ENCODE data around the gene HTR3E. TPM values are rescaled to one million over a fixed set of nuclear protein-coding genes. Genes with fewer than 3 reads are reported as not detected.

HTR3E gene
- total RNA-seq, 4 donors from 2014 or later = not detected

DNA sequence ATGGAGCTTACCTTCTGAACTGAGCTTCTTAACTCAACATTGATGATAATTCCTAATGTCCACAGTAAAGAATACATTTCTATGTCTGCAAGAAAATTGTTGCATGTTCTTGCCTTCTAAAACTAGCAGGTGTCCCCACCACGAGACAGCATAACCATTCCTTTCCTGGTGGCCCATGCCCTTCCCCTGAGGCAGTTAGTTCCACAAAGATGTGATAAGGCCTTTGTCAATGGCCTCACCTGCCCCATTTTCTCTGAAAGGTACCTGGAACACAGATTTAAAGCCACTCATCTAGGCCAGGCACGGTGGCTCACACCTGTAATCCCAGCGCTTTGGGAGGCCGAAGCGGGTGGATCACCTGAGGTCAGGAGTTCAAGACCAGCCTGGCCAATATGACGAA lies 21.0 kb upstream of the HTR3E start:
- no peak overlapping the region for H3K4me3 ChIP-seq
- no peaks in the 10 kb centered on the region for H3K4me1 ChIP-seq
- no peak overlapping the region for H3K27ac ChIP-seq
- TF ChIP-seq, protein P1, sequence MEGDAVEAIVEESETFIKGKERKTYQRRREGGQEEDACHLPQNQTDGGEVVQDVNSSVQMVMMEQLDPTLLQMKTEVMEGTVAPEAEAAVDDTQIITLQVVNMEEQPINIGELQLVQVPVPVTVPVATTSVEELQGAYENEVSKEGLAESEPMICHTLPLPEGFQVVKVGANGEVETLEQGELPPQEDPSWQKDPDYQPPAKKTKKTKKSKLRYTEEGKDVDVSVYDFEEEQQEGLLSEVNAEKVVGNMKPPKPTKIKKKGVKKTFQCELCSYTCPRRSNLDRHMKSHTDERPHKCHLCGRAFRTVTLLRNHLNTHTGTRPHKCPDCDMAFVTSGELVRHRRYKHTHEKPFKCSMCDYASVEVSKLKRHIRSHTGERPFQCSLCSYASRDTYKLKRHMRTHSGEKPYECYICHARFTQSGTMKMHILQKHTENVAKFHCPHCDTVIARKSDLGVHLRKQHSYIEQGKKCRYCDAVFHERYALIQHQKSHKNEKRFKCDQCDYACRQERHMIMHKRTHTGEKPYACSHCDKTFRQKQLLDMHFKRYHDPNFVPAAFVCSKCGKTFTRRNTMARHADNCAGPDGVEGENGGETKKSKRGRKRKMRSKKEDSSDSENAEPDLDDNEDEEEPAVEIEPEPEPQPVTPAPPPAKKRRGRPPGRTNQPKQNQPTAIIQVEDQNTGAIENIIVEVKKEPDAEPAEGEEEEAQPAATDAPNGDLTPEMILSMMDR (IDR thresholded peaks at IDR 0.05) = no peak
- TF ChIP-seq POLR2A (IDR thresholded peaks at IDR 0.05) = no peak
- no peaks in the 10 kb centered on the region for H3K9me3 ChIP-seq
- no peak for DNase-seq
- H3K27me3 ChIP-seq = no peaks in the 10 kb centered on the region
- H3K36me3 ChIP-seq = no peaks in the 10 kb centered on the region
- intact Hi-C loops (cut with DNase I; ENCODE audit: low total_unique reads) = no loop called here

DNA sequence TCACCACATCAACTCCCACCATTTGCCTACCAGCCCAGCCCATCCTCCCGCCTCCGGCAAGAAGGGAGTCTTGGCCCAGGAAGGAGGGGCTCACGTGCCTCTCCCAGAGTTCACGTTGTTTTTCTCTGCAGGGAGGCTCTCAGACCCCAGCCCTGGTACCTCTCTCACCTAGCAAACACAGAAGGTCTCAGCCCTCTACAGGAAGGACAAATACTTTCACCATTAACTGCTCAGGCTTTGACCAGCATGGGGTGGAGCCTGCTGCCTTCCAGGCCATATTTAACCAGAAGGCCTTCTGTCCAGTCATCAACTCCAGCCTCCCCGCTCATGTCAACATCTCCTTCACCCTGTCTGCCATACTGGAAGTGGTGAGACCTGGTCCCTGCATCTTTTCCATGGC lies 19.0 kb upstream of the HTR3E start:
- intact Hi-C loops (cut with DNase I; ENCODE audit: low total_unique reads) = no loop called here
- Histone ChIP-seq H3K27ac (no peak overlapping the region), H3K9me3 (no peaks in the 10 kb centered on the region), H3K4me1 (no peaks in the 10 kb centered on the region), H3K36me3 (no peaks in the 10 kb centered on the region), H3K27me3 (no peaks in the 10 kb centered on the region), H3K4me3 (no peak overlapping the region)
- TF ChIP-seq POLR2A (IDR thresholded peaks at IDR 0.05) = no peak
- TF ChIP-seq, protein P1 (IDR thresholded peaks at IDR 0.05) = no peak
- no peak for DNase-seq

DNA sequence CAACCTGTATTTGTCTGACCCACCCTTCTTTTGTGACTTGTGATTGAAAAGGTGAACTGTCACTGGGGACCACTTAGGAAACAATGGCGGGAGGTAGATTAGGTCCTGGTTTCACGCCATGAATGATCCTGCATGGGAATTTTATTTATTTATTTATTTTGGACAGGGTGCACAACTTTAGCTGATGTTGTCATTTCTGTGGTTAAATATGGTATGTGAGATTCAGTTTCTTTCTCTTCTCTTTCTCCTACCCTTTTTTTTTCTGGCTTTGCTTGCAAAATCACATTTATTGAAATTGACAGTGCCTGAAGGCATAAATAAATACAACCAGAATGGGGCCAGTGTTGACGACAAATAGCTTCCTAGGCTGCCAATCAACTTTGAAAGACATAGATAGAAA lies 18.0 kb upstream of the HTR3E start:
- H3K9me3 ChIP-seq = no peaks in the 10 kb centered on the region
- intact Hi-C loops (cut with DNase I; ENCODE audit: low total_unique reads) = no loop called here
- no peaks in the 10 kb centered on the region for H3K27me3 ChIP-seq
- no peak for DNase-seq
- TF ChIP-seq POLR2A (IDR thresholded peaks at IDR 0.05) = no peak
- TF ChIP-seq, protein P1 (IDR thresholded peaks at IDR 0.05) = no peak
- no peaks in the 10 kb centered on the region for H3K36me3 ChIP-seq
- no peaks in the 10 kb centered on the region for H3K4me1 ChIP-seq
- no peak overlapping the region for H3K27ac ChIP-seq
- no peak overlapping the region for H3K4me3 ChIP-seq

DNA sequence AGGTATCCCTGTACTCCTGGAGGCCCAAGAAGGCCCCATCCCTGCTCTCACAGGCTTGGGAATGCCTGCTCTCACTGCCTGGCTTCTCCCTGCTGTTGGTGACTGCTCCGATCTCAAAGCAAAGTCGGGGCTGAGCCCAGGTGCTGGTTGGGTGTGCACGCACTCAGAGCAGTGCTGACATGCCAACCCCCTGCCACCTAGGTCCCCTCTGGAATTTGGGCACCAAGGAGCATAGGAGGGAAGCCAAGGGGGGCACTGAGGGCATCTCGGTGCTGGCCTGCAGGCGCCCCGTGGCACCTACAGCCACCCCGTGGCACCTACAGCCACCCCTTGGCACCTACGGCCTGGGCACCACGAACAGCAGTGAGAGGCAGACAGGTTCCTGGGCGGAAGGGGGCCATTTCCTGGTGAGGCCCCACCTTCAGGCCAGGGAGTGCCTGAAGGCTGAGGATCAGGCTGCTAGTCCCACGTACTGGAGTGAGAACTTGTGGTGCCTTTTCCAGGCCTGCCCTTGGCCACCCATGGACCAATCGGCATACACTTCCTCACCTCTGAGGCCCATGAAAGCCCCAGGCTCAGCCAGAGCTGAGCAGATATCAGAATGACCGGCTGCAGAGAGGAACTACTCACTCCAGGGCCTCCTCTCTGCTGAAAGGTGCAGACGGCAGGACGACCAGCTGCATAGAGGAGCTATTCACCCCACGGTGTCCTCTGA lies 15.6 kb upstream of the HTR3E start:
- no peaks in the 10 kb centered on the region for H3K27me3 ChIP-seq
- no peak for DNase-seq
- no peaks in the 10 kb centered on the region for H3K9me3 ChIP-seq
- H3K27ac ChIP-seq = no peak overlapping the region
- H3K36me3 ChIP-seq = no peaks in the 10 kb centered on the region
- no peak overlapping the region for H3K4me3 ChIP-seq
- no peak for TF ChIP-seq POLR2A (IDR thresholded peaks at IDR 0.05)
- TF ChIP-seq, protein P1 (IDR thresholded peaks at IDR 0.05) = no peak
- H3K4me1 ChIP-seq = no peaks in the 10 kb centered on the region
- intact Hi-C loops (cut with DNase I; ENCODE audit: low total_unique reads) = no loop called here

DNA sequence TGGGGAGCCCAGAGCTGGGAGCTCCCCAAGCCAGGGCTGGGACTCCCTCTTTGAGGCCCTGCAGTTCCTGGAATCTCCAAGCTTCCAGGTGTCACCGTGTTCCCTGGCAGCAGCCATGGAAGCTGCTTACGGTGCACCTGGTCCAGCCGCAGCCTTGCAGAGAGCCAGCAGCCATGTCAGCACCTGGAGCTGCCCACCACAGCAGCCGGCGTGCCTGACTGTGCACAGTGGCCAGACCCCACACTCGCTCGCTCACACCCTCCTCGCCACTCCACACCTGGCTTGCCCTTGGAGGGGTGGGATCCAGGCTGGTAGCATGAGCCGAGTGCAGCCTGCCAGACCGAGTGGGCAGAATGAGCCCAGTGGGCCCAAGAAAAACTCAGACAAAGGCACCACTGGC lies 14.8 kb upstream of the HTR3E start:
- Histone ChIP-seq H3K9me3 (no peaks in the 10 kb centered on the region), H3K4me3 (no peak overlapping the region), H3K4me1 (no peaks in the 10 kb centered on the region), H3K36me3 (no peaks in the 10 kb centered on the region), H3K27ac (no peak overlapping the region), H3K27me3 (no peaks in the 10 kb centered on the region)
- DNase-seq = no peak
- intact Hi-C loops (cut with DNase I; ENCODE audit: low total_unique reads) = no loop called here
- TF ChIP-seq, protein P1 (IDR thresholded peaks at IDR 0.05) = no peak
- TF ChIP-seq POLR2A (IDR thresholded peaks at IDR 0.05) = no peak
